8988T (cell line): Measurements from ENCODE around the gene ESYT1.

Experiments used
- DNase-seq: peaks from one replicate; pipeline ENCODE4 v3.0.0; 2011

The ESYT1 gene

GRCh38 chr12:56157201-56158028, 29.3 kb downstream of the ESYT1 start:
- peak; percentile 80 for DNase-seq

GRCh38 chr12:56158029-56158925, 30.2 kb downstream of the ESYT1 start, which contains the start of gene MYL6:
Gene MYL6 (plus strand): TSS chr12:56158359. CDS start chr12:56158402, 43 bp downstream.
- peak; percentile 87 for DNase-seq

- DNase-seq, result no peak
Observed at GRCh38 chr12:56158926-56159461, 30.9 kb downstream of the ESYT1 start.

- DNase-seq, result no peak
Observed at GRCh38 chr12:56159482-56160192, 31.6 kb downstream of the ESYT1 start.

GRCh38 chr12:56160193-56160763, 32.2 kb downstream of the ESYT1 start:
- DNase-seq, result no peak

- no peak for DNase-seq
Observed at GRCh38 chr12:56160894-56161689, 33.0 kb downstream of the ESYT1 start.

DNA sequence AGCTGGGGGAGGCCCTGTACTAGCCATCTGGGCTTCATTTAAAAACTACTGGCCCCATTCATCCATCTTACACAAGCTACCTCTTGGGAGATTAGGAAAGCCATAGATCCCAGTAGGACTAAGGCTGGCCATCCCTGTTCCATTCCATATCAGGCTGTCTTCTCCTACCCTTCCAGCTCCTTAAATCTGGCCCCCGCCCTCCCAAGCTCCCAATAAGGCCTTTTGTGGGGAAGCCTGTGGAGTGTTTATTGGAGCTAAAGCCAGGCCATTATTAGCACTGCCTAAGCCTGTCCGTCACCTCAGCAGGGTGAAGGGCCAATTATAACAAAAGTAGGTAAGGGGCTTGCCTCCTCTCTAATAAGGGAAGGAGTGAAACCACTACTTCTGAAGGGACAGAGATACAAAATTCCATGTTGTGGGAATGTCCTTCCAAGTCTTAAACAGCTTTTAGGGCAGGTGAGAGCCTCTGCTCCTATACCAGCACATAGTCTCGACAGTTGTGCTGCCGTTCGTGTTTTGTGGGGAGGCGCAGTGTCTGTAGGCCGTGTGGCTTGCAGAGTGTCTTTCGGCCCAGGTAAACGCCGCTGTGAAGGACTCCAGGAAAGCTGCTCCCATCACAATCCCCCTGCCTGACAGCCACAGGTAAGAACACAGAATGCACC, 33.8 kb downstream of the ESYT1 start:
- no peak for DNase-seq

GRCh38 chr12:56162468-56163290, 34.6 kb downstream of the ESYT1 start:
- DNase-seq, result no peak

DNA sequence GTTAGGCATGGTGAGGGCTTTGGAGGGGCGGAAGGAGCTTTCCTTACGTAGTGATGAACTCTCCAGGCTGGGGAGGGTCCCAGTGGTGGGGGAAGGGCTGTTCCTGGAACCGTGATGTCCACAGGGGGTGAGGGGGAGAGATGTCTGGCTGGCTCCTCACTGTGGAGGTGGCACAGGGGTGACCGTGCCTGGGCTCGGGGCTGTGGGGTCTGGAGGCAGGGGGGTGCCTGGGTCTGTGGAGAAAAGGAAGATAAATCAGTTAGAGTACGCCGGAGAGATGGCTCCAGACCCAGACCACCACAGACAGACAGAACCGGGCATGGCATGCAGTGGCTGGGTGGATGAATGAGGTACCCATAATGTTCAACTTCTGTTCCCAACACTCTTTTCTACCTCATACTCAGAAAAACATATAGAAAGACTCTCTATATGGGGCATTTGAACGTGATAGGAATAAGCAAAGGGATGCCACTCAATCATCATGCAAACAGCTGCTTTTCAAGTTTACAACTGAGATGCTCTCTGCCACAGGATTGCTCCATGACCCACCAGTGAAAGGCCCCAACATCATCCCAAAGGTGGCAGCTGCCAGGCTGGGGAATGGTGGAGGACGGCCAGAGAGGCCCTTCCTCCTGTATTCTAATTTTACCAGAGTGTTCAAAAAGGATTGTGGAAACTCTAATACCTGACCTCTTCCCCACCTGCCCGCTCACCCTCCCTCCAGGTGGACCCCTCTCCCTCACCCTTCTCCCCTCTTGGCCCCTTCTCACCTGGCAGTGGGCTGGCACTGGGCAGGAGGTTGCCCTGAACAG, 35.7 kb downstream of the ESYT1 start:
- DNase-seq, result no peak

DNA sequence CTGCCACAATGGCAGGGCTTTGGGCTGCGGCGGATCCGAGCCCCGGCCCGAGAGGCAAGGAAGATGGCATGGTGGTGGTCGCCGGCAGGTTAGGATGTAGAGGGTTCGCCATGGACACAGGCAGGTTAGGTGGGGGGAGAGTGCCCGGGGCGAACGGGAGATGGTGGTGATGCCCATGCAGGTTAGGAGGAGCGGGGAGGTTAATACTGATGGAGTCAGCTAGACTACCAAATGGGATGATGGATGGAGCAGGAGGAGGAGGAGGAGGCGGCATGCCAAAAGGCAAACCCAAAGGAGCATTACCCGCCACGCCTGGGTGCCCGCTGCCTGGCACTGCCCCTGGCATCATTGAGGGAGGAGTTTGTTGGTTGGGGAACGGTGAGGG, 36.3 kb downstream of the ESYT1 start:
- no peak for DNase-seq

GRCh38 chr12:56165369-56165768, 37.3 kb downstream of the ESYT1 start:
- DNase-seq, result no peak

DNA sequence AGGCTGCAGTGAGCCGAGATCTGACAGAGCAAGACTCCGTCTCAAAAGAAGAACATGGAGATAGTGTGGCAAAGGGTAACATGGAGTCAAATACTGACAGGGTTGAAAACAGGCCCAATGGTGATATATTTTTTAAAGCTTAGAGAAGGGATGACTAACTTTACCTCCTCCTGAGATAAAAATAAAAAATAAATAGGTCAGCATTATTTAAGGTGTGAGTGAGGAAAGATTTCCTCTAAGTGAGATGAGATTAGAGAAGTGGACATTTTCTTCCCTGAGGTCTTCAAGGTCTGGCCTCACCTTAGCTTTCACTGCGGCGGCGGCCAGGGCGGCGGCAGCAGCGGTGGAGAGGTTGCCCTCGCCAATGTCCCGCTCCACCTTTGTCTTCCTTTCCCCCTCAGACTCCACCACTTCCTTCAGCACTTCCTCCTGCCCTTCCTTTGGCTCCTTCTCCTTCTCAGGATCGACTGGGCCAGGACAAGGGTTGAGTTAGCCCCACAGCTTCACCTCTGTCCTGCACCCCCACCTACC, 41.2 kb downstream of the ESYT1 start:
- no peak for DNase-seq

DNA sequence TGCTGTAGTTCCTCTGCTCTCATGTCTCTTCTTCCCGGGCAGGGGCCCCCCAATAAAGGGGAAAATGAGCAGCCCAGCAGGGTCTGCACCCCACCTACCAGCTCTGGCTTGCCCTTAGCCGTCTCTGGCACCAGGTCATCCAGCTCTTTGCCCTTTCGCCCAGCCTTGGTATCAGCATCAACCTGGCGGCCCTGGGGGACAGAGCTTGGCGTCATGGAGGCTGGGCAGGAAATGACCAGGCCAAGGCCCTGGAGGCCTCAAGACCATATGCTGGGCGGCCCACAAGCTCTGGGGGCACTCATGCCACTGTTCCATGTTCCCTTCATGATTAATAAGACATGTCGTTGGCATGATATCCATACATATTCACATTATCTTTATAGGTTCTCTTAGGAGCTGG, 44.8 kb downstream of the ESYT1 start:
- DNase-seq, result no peak

DNA sequence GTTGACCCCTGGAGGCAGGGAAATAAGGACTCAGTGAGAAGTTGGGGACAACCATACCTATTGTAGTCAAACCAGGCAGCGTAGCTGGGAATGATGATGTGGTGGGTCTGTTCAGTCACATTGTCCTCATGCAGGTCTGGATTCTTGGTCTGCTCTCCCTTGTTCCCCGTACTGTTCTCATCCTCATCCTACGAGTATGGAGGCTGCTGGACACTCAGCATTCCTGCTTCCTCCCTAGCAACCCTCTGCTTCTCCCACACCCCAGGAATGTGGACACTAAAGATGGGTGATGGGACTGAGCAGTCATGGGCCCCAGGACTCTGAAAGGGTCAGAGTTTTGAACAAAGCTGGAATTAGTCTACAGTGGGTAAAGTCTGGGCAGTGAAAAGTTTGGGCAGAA, 50.3 kb downstream of the ESYT1 start:
- DNase-seq, result no peak

- no peak for DNase-seq
Observed at GRCh38 chr12:56186957-56187356, 58.9 kb downstream of the ESYT1 start.

- no peak for DNase-seq
Observed at GRCh38 chr12:56188131-56188777, 60.2 kb downstream of the ESYT1 start.

GRCh38 chr12:56188778-56189098, 60.7 kb downstream of the ESYT1 start:
- no peak for DNase-seq

- DNase-seq, result peak; percentile 82
Observed at GRCh38 chr12:56189099-56189917, 61.2 kb downstream of the ESYT1 start, which contains the start of gene SMARCC2. Gene SMARCC2 (minus strand): TSS chr12:56189483. CDS start chr12:56189461, 22 bp downstream.
